HL-60 (cell line): ENCODE results near the gene PKD1L1.
"Not testable (repeated sequence)": the region's sequence is repeated elsewhere in the genome, so short reads cannot be mapped to it uniquely, and the experiment has no call there.

Source experiments
- DNase-seq, 2 experiments: peaks; one replicate each; pipeline ENCODE4 v3.0.0-alpha.2; 2010 to 2020; ENCODE audit warnings: low read depth in 1 of 2, low spot score in 1 of 2
- H3K27ac ChIP-seq: fragments of 250-450 bp; sonication (Bioruptor Pico); replicated peaks from 2 replicates; pipeline ENCODE4 v1.5.1; 2020; ENCODE audit warnings: mild to moderate bottlenecking, moderate library complexity
- H3K27me3 ChIP-seq: fragments of 250-450 bp; sonication (Bioruptor Pico); 2 replicates; pipeline ENCODE4 v1.5.1; 2021; ENCODE audit warnings: mild to moderate bottlenecking, moderate library complexity; ENCODE audit not compliant: insufficient read depth, poor library complexity, severe bottlenecking
- H3K4me3 ChIP-seq: replicated peaks from 2 replicates; pipeline ENCODE4 v1.5.1; 2011; ENCODE audit warnings: mild to moderate bottlenecking, control low read depth, low read length; ENCODE audit not compliant: insufficient read depth
- CTCF ChIP-seq: IDR thresholded peaks from one replicate; pipeline ENCODE4 v1.5.1; 2011; ENCODE audit warnings: low read length, control low read depth, inconsistent platforms; ENCODE audit not compliant: insufficient read depth
- GABPA ChIP-seq: IDR thresholded peaks from 2 replicates; pipeline ENCODE4 v1.6.1; 2012; ENCODE audit warnings: low read depth
- POLR2AphosphoS5 ChIP-seq: IDR thresholded peaks from 2 replicates; pipeline ENCODE4 v1.6.1; 2012; ENCODE audit warnings: low read depth
- REST ChIP-seq: IDR thresholded peaks from 2 replicates; pipeline ENCODE4 v1.6.1; 2012; ENCODE audit warnings: low read depth; ENCODE audit not compliant: insufficient replicate concordance
- SPI1 ChIP-seq: IDR thresholded peaks from 2 replicates; pipeline ENCODE4 v1.6.1; 2012; ENCODE audit warnings: low read depth, mild to moderate bottlenecking, borderline replicate concordance

PKD1L1 gene

GRCh38 chr7:47799524-47799923 is 148.7 kb downstream of the PKD1L1 start:
- Histone ChIP-seq H3K4me3 (no peak overlapping the region), H3K27me3 (no peaks in the 10 kb centered on the region), H3K27ac (no peak overlapping the region)
- no peak for DNase-seq
- TF ChIP-seq CTCF (no peak), POLR2AphosphoS5 (no peak), REST (no peak), GABPA (no peak), SPI1 (no peak)

- TF ChIP-seq POLR2AphosphoS5 (no peak), REST (no peak)
- Histone ChIP-seq H3K27me3 (no peaks in the 10 kb centered on the region), H3K27ac (no peak overlapping the region), H3K4me3 (no peak overlapping the region)
- no peak for DNase-seq
Measured at GRCh38 chr7:47796347-47796746, 151.9 kb downstream of the PKD1L1 start.

GRCh38 chr7:47795631-47796030 is 152.6 kb downstream of the PKD1L1 start:
- Histone ChIP-seq H3K4me3 (no peak overlapping the region), H3K27ac (no peak overlapping the region), H3K27me3 (no peaks in the 10 kb centered on the region)
- TF ChIP-seq REST (no peak), SPI1 (no peak), POLR2AphosphoS5 (no peak)
- DNase-seq, result no peak

GRCh38 chr7:47795126-47795525 is 153.1 kb downstream of the PKD1L1 start:
- H3K4me3 ChIP-seq, H3K27ac ChIP-seq, H3K27me3 ChIP-seq, DNase-seq: not testable (repeated sequence)

- DNase-seq, result no peak
- TF ChIP-seq CTCF (no peak), SPI1 (no peak), REST (no peak), POLR2AphosphoS5 (no peak), GABPA (no peak)
- Histone ChIP-seq H3K27ac (no peak overlapping the region), H3K4me3 (no peak overlapping the region), H3K27me3 (no peaks in the 10 kb centered on the region)
Measured at GRCh38 chr7:47794016-47794415, 154.2 kb downstream of the PKD1L1 start.

- not testable (repeated sequence) for H3K4me3 ChIP-seq, H3K27me3 ChIP-seq, DNase-seq, H3K27ac ChIP-seq
Measured at GRCh38 chr7:47793186-47793585, 155.1 kb downstream of the PKD1L1 start.
